Kidney (tissue), 14 donors: ENCODE data around the gene TTC7B. TPM values are rescaled to one million over a fixed set of nuclear protein-coding genes. Genes with fewer than 3 reads are reported as not detected.

ENCODE experiments used
- DNase-seq, 5 donors: peaks; one replicate each; pipeline ENCODE4 v3.0.0-alpha.2; 2013 to 2020
- FAIRE-seq: peaks from 2 replicates; lab custom pipeline; 2012; peaks lifted over from hg19 to GRCh38; lab: Jason Lieb, UNC
- H3K27ac ChIP-seq, 2 donors: one replicate each; pipeline ENCODE4 v1.7.0; 2013; ENCODE audit warnings: low read depth in 2 of 2, low read length in 2 of 2, inconsistent platforms in 1 of 2
- H3K27me3 ChIP-seq: one replicate; pipeline ENCODE4 v1.7.1; 2013; ENCODE audit warnings: low read length, inconsistent platforms; ENCODE audit not compliant: control insufficient read depth, insufficient read depth
- H3K36me3 ChIP-seq, 3 donors: one replicate each; pipeline versions ENCODE4 v1.7.0 to v1.7.1; 2013; ENCODE audit warnings: low read length in 3 of 3, control low read depth in 1 of 3, inconsistent platforms in 1 of 3; ENCODE audit not compliant: insufficient read depth in 3 of 3, control insufficient read depth in 2 of 3
- H3K4me1 ChIP-seq, 3 donors: one replicate each; pipeline versions ENCODE4 v1.7.0 to v1.7.1; 2013; ENCODE audit warnings: low read length in 3 of 3, inconsistent platforms in 1 of 3, low read depth in 1 of 3; ENCODE audit not compliant: control insufficient read depth in 2 of 3, insufficient read depth in 2 of 3
- H3K4me3 ChIP-seq, 3 donors: one replicate each; pipeline versions ENCODE4 v1.7.0 to v1.8.1; 2013; ENCODE audit warnings: low read length in 3 of 3, control low read depth in 1 of 3, inconsistent platforms in 1 of 3
- H3K9ac ChIP-seq, 3 donors: one replicate each; pipeline versions ENCODE4 v1.7.0 to v1.7.1; 2013; ENCODE audit warnings: low read length in 3 of 3, control low read depth in 1 of 3, inconsistent platforms in 1 of 3
- H3K9me3 ChIP-seq, 3 donors: one replicate each; pipeline versions ENCODE4 v1.7.0 to v1.7.1; 2013; ENCODE audit warnings: low read length in 3 of 3, control low read depth in 1 of 3, inconsistent platforms in 1 of 3; ENCODE audit not compliant: control insufficient read depth in 2 of 3, insufficient read depth in 1 of 3
- CTCF ChIP-seq: IDR thresholded peaks from 3 replicates; pipeline ENCODE4 v1.5.1; 2012; ENCODE audit warnings: mild to moderate bottlenecking, moderate library complexity, borderline replicate concordance; ENCODE audit not compliant: insufficient read depth; ENCODE audit errors: extremely low read depth
- intact Hi-C: fragments of 100-400 bp; cut with DNase I; formaldehyde crosslinking; loops from one replicate; pipeline ENCODE4 v1.11.1; 2022
- polyA plus RNA-seq: library from polyadenylated mRNA; stranded (reverse); fragments of 350-450 nt; fragmentation: Illumina TruSeq; extraction: RNeasy Lipid Tissue Mini Kit (QIAGEN cat#74804); gene quantifications from one replicate; pipeline ENCODE4 v1.2.3, GENCODE V29; 2014; ENCODE audit warnings: low read depth, low replicate concordance; ENCODE audit not compliant: insufficient read depth
- total RNA-seq: library from RNA; stranded (reverse); fragmentation: NEBNext Ultra II Directional; extraction: Animal tissue kit (Norgen Biotek cat#: 25700); gene quantifications from one replicate; pipeline ENCODE4 v1.2.1, GENCODE V29; 2021
- donor health status: control.
- donor health status: control.
- donor health status: control.
- donor health status: control.
- donor health status: control.
- donor health status: DM: yes; HTN: yes; CAD: no.
- donor health status: Normal renal cell carcinoma (clear cell type).

TTC7B gene
- total and polyA plus RNA-seq, 2 donors from 2014 or later = 23.4 to 48.3 TPM

- FAIRE-seq (no peak), DNase-seq (peak in 2 of 5 donors; percentile 83)
- Histone ChIP-seq H3K4me1 (peaks cover 0 to 12% (median 10%) of the 10 kb centered on the region in 3 donors), H3K36me3 (no peaks in the 10 kb centered on the region), H3K27me3 (no peaks in the 10 kb centered on the region), H3K9me3 (no peaks in the 10 kb centered on the region), H3K9ac (no peak overlapping the region), H3K27ac (no peak overlapping the region), H3K4me3 (no peak overlapping the region)
- TF ChIP-seq CTCF = no peak
- intact Hi-C loops = no loop called here
These were observed 629 bp upstream of the TTC7B start for GRCh38 chr14:90816681-90817436.

- H3K27ac ChIP-seq = no peak overlapping the region
These were observed 733 bp downstream of the TTC7B start for GRCh38 chr14:90815572-90815821.

GRCh38 chr14:90814806-90815571 lies 1.2 kb downstream of the TTC7B start:
- Histone ChIP-seq H3K9me3 (no peaks in the 10 kb centered on the region), H3K4me3 (peak overlapping the region; percentile 73 to 84 (median 82)), H3K4me1 (peaks cover 0 to 22% (median 16%) of the 10 kb centered on the region in 3 donors), H3K27me3 (no peaks in the 10 kb centered on the region), H3K36me3 (no peaks in the 10 kb centered on the region), H3K27ac (no peak overlapping the region), H3K9ac (peak overlapping the region in 2 of 3 donors; percentile 73 to 74)
- intact Hi-C loops = no loop called here
- FAIRE-seq (no peak), DNase-seq (no peak)
- TF ChIP-seq CTCF = no peak

More at GRCh38 chr14:90815572-90815821, 733 bp downstream of the TTC7B start:
- Histone ChIP-seq H3K4me3 (peak overlapping the region; percentile 73 to 84 (median 82)), H3K9ac (peak overlapping the region; percentile 73 to 76 (median 74)), H3K9me3 (no peaks in the 10 kb centered on the region), H3K36me3 (no peaks in the 10 kb centered on the region), H3K27me3 (no peaks in the 10 kb centered on the region), H3K4me1 (peaks cover 0 to 19% (median 11%) of the 10 kb centered on the region in 3 donors)
- no peak for FAIRE-seq
- no peak for DNase-seq
- intact Hi-C loops = no loop called here
- TF ChIP-seq CTCF = no peak
